GM19035 (cell line): ENCODE data around the gene RABIF.
"Not testable (repeated sequence)": the region's sequence is repeated elsewhere in the genome, so short reads cannot be mapped to it uniquely, and the experiment has no call there.

ENCODE experiments used
- ATAC-seq: cut with Tn5 transposase; IDR thresholded peaks from one replicate; pipeline ENCODE4 v1.9.1; 2021; ENCODE audit not compliant: unreplicated experiment

RABIF gene

DNA sequence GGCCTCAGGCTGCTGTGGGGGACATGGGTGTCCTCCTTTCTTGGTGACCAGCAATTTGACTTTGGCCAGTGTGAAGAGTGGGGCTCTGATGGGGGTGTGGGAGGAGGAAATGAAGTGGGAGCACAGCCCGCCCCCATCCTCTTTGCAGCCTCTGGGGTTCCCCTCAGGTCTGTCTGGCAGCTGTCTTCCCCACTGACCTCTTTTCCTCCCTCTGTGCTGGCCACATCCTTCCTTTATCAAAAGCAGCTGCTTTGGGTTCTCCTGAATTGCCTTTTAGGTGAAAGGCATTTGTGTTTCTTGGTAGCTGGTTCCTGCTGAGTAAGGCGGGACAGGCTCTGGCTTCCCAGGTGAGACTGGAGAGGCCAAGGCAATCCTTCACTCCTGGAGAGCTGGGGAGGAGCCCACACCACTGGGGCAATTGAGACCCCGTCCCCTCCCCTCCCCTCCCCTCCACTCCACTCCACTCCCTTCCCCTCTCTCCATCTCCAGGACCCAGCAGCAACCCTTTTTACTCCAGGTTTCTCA, 53.3 kb downstream of the RABIF start:
- ATAC-seq = no peak

DNA sequence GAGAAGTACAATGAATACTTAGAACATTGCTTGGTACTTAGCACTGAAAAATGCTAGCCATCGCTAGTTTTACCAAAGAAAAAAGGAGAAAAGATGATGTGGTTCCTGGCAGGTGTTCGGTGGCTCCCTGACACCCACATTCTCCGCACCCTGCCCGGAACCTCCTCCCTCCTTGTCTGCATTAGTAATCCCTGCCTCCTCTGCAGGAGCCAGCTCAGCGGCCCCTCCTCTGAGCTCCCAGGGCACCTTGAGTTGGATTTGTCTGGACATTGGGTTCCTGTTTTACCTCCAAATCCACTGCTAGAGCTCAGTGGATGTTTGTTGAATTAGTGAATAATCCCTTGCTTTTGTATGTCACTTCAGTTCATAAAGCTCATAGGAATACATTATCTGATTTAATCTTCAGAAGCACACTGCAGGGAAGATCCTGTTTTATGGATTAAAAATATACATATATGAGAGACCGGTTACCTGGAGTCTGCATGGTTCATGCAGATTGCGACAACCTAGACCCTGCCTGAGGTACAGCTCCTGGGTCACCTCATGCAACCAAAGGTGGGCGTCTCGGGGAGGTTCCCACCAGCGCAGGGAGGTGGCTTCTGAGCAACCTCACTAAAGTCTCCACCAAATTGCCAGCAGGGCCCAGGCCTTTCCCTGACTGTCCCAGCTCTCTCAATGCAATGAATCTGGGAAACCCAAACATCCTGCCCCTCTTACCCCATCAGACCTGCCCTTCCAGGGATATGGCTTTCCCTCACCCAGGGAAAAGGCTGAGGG, 54.0 kb downstream of the RABIF start:
- ATAC-seq = no peak

DNA sequence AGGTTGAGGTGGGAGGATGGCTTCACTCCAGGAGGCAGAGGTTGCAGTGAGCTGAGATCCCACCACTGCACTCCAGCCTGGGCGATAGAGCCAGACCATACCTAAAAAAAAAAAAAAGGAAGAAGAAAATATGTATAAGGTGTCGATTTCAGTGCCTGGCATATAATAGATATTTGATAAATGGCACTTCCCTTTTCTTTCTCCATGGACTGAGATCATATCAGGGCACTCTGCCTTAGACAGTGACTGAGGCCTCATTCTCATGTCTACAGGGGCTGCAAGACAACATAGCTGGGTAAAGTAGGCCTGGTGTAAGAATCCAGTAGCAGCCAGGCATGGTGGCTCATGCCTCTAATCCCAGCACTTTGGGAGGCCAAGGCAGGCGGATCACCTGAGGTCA, 57.0 kb downstream of the RABIF start:
- no peak for ATAC-seq

DNA sequence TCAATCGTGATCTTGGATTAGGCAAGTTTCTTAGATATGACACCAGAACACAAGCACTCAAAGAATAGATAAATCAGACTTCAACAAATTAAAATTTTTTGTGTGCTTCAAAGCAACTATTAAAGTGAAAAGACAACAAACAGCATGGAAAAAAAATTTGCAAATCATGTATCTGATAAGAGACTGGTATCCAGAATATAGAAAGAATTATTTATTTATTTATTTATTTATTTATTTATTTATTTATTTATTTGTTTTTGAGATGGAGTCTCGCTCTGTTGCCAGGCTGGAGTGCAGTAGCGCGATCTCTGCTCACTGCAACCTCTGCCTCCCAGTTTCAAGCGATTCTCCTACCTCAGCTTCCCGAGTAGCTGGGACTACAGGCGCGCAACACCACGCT, 59.7 kb downstream of the RABIF start:
- ATAC-seq = not testable (repeated sequence)
